GM10266 (cell line): ENCODE measurements around the gene LIG3.
A peak's percentile ranks its signal among the peaks of the same experiment; 100 is the strongest.

Source experiments
- DNase-seq: peaks from one replicate; pipeline ENCODE4 v3.0.0; 2012; ENCODE audit errors: extremely low spot score
- CTCF ChIP-seq: IDR thresholded peaks from 2 replicates; pipeline ENCODE4 v1.5.1; 2012; ENCODE audit warnings: mild to moderate bottlenecking, low read depth; ENCODE audit not compliant: control insufficient read depth, insufficient read depth; ENCODE audit errors: missing control alignments

The LIG3 gene

DNA sequence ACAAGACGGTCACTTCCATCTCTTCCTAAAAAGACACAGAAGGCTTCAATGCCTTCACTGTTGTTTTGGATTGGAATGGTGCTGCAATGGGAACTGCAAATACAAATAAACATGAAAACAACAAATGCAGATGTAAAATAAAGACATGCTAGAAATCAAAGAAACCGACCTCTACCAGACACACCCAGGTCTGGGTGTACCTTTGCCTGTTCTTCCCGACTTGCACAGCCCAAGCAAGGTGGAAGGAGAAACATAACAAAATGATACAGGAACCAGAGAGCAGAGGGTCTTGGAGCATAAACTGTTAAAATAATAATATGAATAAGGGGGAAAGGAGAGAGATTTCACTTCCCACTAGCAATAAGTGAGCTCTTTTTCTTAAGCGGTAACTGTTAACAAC is 65.9 kb downstream of the LIG3 start:
- no peak for TF ChIP-seq CTCF
- no peak for DNase-seq

- DNase-seq = peak; percentile 78
Measured at GRCh38 chr17:35046740-35047283, 66.5 kb downstream of the LIG3 start.

GRCh38 chr17:35048685-35049379 is 68.5 kb downstream of the LIG3 start:
- DNase-seq = no peak
- TF ChIP-seq CTCF = no peak

More at GRCh38 chr17:35046740-35047283, 66.5 kb downstream of the LIG3 start:
- no peak for TF ChIP-seq CTCF

GRCh38 chr17:35050170-35050569 is 69.9 kb downstream of the LIG3 start:
- no peak for TF ChIP-seq CTCF
- DNase-seq = no peak

GRCh38 chr17:35051183-35051578 is 70.9 kb downstream of the LIG3 start:
- no peak for TF ChIP-seq CTCF
- DNase-seq = peak; percentile 32

DNA sequence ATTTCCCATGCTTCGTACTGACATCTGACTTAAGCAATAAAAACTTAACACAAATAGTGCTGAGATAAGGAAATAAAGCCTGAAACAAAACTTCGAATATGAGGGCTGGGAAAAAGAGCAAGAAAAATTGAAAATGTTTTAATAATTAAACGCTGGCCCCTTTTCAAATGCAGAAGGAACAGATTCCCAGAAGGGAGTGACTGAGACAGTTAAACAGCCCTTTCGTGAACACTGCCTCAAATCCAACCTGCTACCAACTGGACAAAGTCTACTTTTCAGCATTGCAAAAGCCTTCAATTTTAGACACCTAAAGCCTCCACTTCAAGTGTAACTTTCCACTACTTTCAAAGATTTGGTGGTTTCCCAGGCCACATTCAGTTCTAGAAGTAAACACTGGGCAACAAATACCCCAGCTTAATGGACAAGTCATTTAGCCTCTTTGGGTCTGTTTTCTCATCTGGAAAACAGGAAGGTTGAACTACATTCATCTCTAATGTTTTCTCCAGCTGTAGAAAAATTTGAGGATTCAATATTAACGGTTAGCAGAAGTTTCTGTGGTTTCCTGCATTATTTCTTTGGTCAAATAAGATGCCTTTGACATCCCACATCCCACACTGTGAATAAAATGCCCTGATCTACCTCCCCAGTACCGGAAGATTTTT is 71.4 kb downstream of the LIG3 start:
- no peak for DNase-seq
- TF ChIP-seq CTCF = no peak

DNA sequence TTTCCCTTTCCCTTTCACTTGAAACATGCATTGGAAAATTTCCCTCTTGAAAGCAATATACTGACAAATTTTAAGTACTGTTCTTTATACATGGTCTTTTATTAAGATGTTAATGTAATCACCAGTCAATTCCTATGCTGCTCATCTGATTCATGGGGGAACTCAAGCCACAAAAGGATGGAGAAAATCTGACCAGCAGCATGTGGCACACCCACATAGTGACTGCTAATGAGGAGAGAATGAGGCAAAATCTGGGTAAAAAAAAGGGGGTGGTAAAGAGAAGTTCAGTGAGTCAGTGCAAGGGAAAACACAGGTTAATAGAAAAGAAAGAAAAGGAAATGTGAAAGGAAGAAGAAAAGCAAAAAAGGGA is 71.9 kb downstream of the LIG3 start:
- DNase-seq = no peak
- TF ChIP-seq CTCF = no peak
